Activated CD8-positive, alpha-beta memory T cell treated with anti-CD3 and anti-CD28 coated beads, Interleukin-2, amount 50 U/mL, for 1 hour (primary cell): ENCODE results near the gene PPP1R1B.

ENCODE experiments used
- DNase-seq: peaks from one replicate; pipeline ENCODE4 v3.0.0-alpha.2; 2020; ENCODE audit errors: extremely low read depth

Gene PPP1R1B

GRCh38 chr17:39684369-39685192, 57.8 kb downstream of the PPP1R1B start:
- no peak for DNase-seq
